ENCODE results near the gene EZH1.

DNA sequence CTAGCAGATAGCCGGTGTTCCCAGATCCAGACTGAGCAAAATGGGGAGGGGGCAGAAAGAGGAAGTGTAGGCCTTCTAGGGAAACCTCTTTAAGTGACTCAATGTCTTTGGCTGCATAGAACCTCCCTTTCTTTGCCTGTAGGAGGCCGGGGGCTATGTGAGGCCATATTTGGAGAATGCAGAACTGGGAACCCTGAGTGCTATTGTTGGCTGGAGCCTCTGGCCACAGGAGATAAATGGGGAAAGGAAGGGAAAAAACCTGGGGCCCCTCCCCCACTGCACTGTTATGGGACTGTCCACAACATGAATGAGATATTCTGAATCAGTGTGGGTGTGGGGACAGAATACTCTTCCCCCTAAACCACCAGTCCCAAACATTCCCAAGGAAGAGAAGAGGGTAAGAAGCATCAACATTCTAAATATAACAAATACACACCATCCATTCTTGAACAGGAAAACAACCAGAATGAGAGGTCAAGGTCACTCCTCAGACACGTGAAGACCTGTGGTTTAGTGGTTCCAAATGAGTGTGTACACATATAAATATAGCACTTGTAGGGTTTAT lies 30.8 kb upstream of the EZH1 start:
- TF ChIP-seq, protein P1, sequence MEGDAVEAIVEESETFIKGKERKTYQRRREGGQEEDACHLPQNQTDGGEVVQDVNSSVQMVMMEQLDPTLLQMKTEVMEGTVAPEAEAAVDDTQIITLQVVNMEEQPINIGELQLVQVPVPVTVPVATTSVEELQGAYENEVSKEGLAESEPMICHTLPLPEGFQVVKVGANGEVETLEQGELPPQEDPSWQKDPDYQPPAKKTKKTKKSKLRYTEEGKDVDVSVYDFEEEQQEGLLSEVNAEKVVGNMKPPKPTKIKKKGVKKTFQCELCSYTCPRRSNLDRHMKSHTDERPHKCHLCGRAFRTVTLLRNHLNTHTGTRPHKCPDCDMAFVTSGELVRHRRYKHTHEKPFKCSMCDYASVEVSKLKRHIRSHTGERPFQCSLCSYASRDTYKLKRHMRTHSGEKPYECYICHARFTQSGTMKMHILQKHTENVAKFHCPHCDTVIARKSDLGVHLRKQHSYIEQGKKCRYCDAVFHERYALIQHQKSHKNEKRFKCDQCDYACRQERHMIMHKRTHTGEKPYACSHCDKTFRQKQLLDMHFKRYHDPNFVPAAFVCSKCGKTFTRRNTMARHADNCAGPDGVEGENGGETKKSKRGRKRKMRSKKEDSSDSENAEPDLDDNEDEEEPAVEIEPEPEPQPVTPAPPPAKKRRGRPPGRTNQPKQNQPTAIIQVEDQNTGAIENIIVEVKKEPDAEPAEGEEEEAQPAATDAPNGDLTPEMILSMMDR (IDR thresholded peaks at IDR 0.05; ENCODE audit: poor library complexity, severe bottlenecking): no peak
- TF ChIP-seq POLR2AphosphoS5 (IDR thresholded peaks at IDR 0.05) (no peak), EP300 (conservative IDR thresholded peaks at IDR 0.05; ENCODE audit: poor library complexity, severe bottlenecking) (no peak), EZH2 (IDR thresholded peaks at IDR 0.05; ENCODE audit: borderline replicate concordance, insufficient read depth, low read length, poor library complexity, severe bottlenecking) (no peak), TAF1 (IDR thresholded peaks at IDR 0.05; ENCODE audit: low read depth) (no peak)
